K562 (cell line): Measurements from ENCODE around the gene PPP1R13B. TPM values are rescaled to one million over a fixed set of nuclear protein-coding genes. Genes with fewer than 3 reads are reported as not detected.
A peak's percentile ranks its signal among the peaks of the same experiment; 100 is the strongest.

Source experiments
- BACH1 ChIP-seq: fragments of 200-800 bp; sonication (Bioruptor generic); IDR thresholded peaks from 2 replicates; pipeline ENCODE4 v1.6.1; 2016; ENCODE audit warnings: missing genetic modification characterization, missing compliant biosample characterization
- CAMTA2 ChIP-seq: fragments of 250-450 bp; sonication (Bioruptor Pico); conservative IDR thresholded peaks from 2 replicates; pipeline ENCODE4 v1.5.1; 2022
- CTBP1 ChIP-seq: fragments of 450-650 bp; IDR thresholded peaks from 2 replicates; pipeline ENCODE4 v1.6.1; 2016; ENCODE audit warnings: borderline replicate concordance
- GABPB2 ChIP-seq: fragments of 250-450 bp; sonication (Bioruptor Pico); conservative IDR thresholded peaks from 2 replicates; pipeline ENCODE4 v1.5.1; 2021; ENCODE audit warnings: mild to moderate bottlenecking
- HDGF ChIP-seq: fragments of 450-650 bp; IDR thresholded peaks from 2 replicates; pipeline ENCODE4 v1.6.1; 2016
- MED1 ChIP-seq: sonication (generic); formaldehyde crosslinking; IDR thresholded peaks from 2 replicates; pipeline ENCODE4 v1.8.1; 2023; ENCODE audit warnings: missing genetic modification reagents, borderline replicate concordance
- MEF2A ChIP-seq: IDR thresholded peaks from 2 replicates; pipeline ENCODE4 v1.6.1; 2011; ENCODE audit warnings: low read depth, mild to moderate bottlenecking, low read length, moderate library complexity; ENCODE audit not compliant: control insufficient read depth
- MIER1 ChIP-seq: fragments of 450-650 bp; IDR thresholded peaks from 2 replicates; pipeline ENCODE4 v1.6.1; 2016; ENCODE audit warnings: antibody characterized with exemption, mild to moderate bottlenecking, low read depth
- NCOR1 ChIP-seq: fragments of 450-650 bp; IDR thresholded peaks from 2 replicates; pipeline ENCODE4 v1.6.1; 2016; ENCODE audit warnings: mild to moderate bottlenecking, moderate library complexity
- NFIX ChIP-seq: fragments of 250-450 bp; sonication (Bioruptor Pico); IDR thresholded peaks from 2 replicates; pipeline ENCODE4 v1.4.0; 2020; ENCODE audit warnings: low read depth, mild to moderate bottlenecking, moderate library complexity
- NUFIP1 ChIP-seq: fragments of 450-650 bp; IDR thresholded peaks from 2 replicates; pipeline ENCODE4 v1.6.1; 2018; ENCODE audit not compliant: partially characterized antibody
- PTBP1 ChIP-seq: fragments of 200-400 bp; formaldehyde crosslinking; IDR thresholded peaks from 2 replicates; pipeline ENCODE4 v1.6.1; 2017; ENCODE audit warnings: low read depth, low read length
- SLC30A9 ChIP-seq: fragments of 250-450 bp; sonication (Bioruptor Pico); IDR thresholded peaks from 2 replicates; pipeline ENCODE4 v1.8.0; 2022; ENCODE audit warnings: mild to moderate bottlenecking, moderate library complexity
- TEAD1 ChIP-seq, 2 experiments: fragments of 450-650 bp in 1 of 2; sonication (generic) in 1 of 2; formaldehyde crosslinking; IDR thresholded peaks; 2 replicates each; pipeline versions ENCODE4 v1.4.0 to v1.8.0; 2020 to 2022; ENCODE audit warnings: mild to moderate bottlenecking in 2 of 2, missing genetic modification reagents in 1 of 2
- ZNF41 ChIP-seq: fragments of 250-450 bp; sonication (Bioruptor Pico); conservative IDR thresholded peaks from 2 replicates; pipeline ENCODE4 v1.4.0; 2020; ENCODE audit warnings: mild to moderate bottlenecking
- ZNF57 ChIP-seq: fragments of 450-650 bp; formaldehyde crosslinking; IDR thresholded peaks from 2 replicates; pipeline ENCODE4 v1.4.0; 2020; ENCODE audit warnings: mild to moderate bottlenecking, moderate library complexity
- polyA plus RNA-seq, 8 experiments: library from polyadenylated mRNA; depleted of rRNA in 4 of 8; stranded (reverse) in 5 of 8; unstranded in 3 of 8; fragments of >200 nt; fragmentation: Nextera tagmentation in 2 of 8; fragmentation: Illumina TruSeq in 1 of 8; extraction: Ambion mirVana in 2 of 8; extraction: Trizol in 1 of 8; gene quantifications; 2 replicates each; pipeline versions ENCODE4 v1.2.1 to v1.2.3, GENCODE V29; 2011 to 2014; ENCODE audit warnings: inconsistent platforms in 1 of 8, missing spikeins in 1 of 8
- total RNA-seq, 7 experiments: library from RNA; depleted of rRNA in 6 of 7; stranded (reverse); fragments of >200 nt in 6 of 7; fragmentation: Illumina TruSeq in 2 of 7; extraction: Trizol in 2 of 7; gene quantifications; 2 replicates each; pipeline versions ENCODE4 v1.2.1 to v1.2.3, GENCODE V29; 2011 to 2021; ENCODE audit warnings: low replicate concordance in 1 of 7
- TF ChIP-seq, protein P1 (sequence below), 2 experiments: IDR thresholded peaks; 2 replicates each; pipeline ENCODE4 v1.6.1; 2012; ENCODE audit warnings: improper control_type of control experiment in 2 of 2, low read depth in 2 of 2, low read length in 2 of 2, borderline replicate concordance in 1 of 2
- TF ChIP-seq, protein P2 (sequence below): fragments of 250-450 bp; sonication (Bioruptor Pico); IDR thresholded peaks from 2 replicates; pipeline ENCODE4 v1.4.0; 2020; ENCODE audit warnings: mild to moderate bottlenecking, moderate library complexity
- TF ChIP-seq, protein P3 (sequence below): fragments of 450-650 bp; IDR thresholded peaks from 2 replicates; pipeline ENCODE4 v1.6.1; 2018; ENCODE audit warnings: mild to moderate bottlenecking, low read depth; ENCODE audit not compliant: partially characterized antibody

PPP1R13B gene
- total and polyA plus RNA-seq, 9 of the 15 experiments (the other 6 are each of a cell fraction or from before 2014, with no cell fraction given): 0.03 to 1.7 (median 0.15) TPM

DNA sequence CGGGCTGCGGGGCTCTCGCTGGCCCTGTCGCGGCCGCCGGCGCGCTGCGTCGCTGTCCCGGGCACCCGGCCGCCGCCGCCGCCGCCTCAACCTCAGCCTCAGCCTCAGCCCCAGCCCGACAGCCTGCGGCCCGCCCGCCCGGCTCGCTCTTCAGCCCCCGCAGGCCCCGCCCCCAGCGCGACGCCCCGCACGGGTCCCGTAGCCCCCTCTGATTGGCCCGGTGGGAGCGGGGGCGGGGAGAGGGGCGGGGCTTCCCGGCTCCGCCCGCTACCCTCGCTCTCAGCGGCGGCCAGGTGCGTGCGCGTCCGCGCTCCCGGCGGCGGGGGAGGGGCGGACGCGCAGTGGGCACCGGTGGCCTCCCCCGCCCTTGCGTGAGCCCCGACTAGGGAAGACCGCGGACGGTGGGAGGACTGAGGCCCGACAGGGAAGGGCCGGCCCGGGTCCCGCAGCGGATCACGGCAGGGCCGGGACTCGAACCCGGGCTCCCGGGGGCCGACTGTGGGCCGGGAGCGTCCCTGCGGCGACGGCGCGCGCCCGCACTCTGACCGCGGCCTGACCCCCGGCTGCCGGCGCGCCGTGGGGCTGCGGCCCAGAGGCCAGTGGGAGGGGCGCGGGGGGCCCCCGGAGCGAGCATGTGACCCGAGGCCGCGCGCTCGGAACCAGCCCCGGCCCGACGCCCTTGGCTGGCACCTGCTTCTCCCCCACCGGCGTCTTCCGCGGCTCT, at the start of gene PPP1R13B (continued):
- TF ChIP-seq MEF2A: no peak
- no peak for TF ChIP-seq HDGF
- TF ChIP-seq, protein P1, sequence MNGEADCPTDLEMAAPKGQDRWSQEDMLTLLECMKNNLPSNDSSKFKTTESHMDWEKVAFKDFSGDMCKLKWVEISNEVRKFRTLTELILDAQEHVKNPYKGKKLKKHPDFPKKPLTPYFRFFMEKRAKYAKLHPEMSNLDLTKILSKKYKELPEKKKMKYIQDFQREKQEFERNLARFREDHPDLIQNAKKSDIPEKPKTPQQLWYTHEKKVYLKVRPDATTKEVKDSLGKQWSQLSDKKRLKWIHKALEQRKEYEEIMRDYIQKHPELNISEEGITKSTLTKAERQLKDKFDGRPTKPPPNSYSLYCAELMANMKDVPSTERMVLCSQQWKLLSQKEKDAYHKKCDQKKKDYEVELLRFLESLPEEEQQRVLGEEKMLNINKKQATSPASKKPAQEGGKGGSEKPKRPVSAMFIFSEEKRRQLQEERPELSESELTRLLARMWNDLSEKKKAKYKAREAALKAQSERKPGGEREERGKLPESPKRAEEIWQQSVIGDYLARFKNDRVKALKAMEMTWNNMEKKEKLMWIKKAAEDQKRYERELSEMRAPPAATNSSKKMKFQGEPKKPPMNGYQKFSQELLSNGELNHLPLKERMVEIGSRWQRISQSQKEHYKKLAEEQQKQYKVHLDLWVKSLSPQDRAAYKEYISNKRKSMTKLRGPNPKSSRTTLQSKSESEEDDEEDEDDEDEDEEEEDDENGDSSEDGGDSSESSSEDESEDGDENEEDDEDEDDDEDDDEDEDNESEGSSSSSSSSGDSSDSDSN (IDR thresholded peaks at IDR 0.05; ENCODE audit: borderline replicate concordance in 1 of 2, low read depth in 2 of 2, low read length in 2 of 2): no peak
- TF ChIP-seq SLC30A9 (CRISPR knock-in tag): no peak
- no peak for TF ChIP-seq TEAD1 (CRISPR knock-in tag; IDR thresholded peaks at IDR 0.05)
- TF ChIP-seq ZNF41 (CRISPR knock-in tag): no peak
- no peak for TF ChIP-seq GABPB2 (CRISPR knock-in tag)
- TF ChIP-seq CTBP1: peak; percentile 78
- no peak for TF ChIP-seq ZNF57 (CRISPR knock-in tag)
- no peak for TF ChIP-seq CAMTA2 (CRISPR knock-in tag)
- no peak for TF ChIP-seq MIER1
- no peak for TF ChIP-seq BACH1 (tag)
- TF ChIP-seq NUFIP1: no peak
- TF ChIP-seq, protein P2, sequence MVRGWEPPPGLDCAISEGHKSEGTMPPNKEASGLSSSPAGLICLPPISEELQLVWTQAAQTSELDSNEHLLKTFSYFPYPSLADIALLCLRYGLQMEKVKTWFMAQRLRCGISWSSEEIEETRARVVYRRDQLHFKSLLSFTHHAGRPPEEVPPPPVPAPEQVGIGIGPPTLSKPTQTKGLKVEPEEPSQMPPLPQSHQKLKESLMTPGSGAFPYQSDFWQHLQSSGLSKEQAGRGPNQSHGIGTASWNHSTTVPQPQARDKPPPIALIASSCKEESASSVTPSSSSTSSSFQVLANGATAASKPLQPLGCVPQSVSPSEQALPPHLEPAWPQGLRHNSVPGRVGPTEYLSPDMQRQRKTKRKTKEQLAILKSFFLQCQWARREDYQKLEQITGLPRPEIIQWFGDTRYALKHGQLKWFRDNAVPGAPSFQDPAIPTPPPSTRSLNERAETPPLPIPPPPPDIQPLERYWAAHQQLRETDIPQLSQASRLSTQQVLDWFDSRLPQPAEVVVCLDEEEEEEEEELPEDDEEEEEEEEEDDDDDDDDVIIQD (CRISPR knock-in tag): no peak
- TF ChIP-seq MED1 (CRISPR knock-in tag): no peak
- no peak for TF ChIP-seq PTBP1
- TF ChIP-seq NFIX: no peak
- no peak for TF ChIP-seq NCOR1
- TF ChIP-seq, protein P3, sequence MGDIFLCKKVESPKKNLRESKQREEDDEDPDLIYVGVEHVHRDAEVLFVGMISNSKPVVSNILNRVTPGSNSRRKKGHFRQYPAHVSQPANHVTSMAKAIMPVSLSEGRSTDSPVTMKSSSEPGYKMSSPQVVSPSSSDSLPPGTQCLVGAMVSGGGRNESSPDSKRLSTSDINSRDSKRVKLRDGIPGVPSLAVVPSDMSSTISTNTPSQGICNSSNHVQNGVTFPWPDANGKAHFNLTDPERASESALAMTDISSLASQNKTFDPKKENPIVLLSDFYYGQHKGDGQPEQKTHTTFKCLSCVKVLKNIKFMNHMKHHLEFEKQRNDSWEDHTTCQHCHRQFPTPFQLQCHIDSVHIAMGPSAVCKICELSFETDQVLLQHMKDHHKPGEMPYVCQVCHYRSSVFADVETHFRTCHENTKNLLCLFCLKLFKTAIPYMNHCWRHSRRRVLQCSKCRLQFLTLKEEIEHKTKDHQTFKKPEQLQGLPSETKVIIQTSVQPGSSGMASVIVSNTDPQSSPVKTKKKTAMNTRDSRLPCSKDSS: no peak
